HL-60 (cell line): ENCODE measurements around the gene DACT2.

ENCODE experiments used
- CTCF ChIP-seq: IDR thresholded peaks from one replicate; pipeline ENCODE4 v1.5.1; 2011; ENCODE audit warnings: low read length, control low read depth, inconsistent platforms; ENCODE audit not compliant: insufficient read depth
- GABPA ChIP-seq: IDR thresholded peaks from 2 replicates; pipeline ENCODE4 v1.6.1; 2012; ENCODE audit warnings: low read depth
- POLR2AphosphoS5 ChIP-seq: IDR thresholded peaks from 2 replicates; pipeline ENCODE4 v1.6.1; 2012; ENCODE audit warnings: low read depth
- REST ChIP-seq: IDR thresholded peaks from 2 replicates; pipeline ENCODE4 v1.6.1; 2012; ENCODE audit warnings: low read depth; ENCODE audit not compliant: insufficient replicate concordance

GRCh38 chr6:168265394-168265793 is 54.2 kb downstream of the DACT2 start:
- no peak for TF ChIP-seq POLR2AphosphoS5
- no peak for TF ChIP-seq CTCF
- no peak for TF ChIP-seq REST
- TF ChIP-seq GABPA, result no peak
